ENCODE measurements around the gene CKLF. TPM values are rescaled to one million over a fixed set of nuclear protein-coding genes. Genes with fewer than 3 reads are reported as not detected.

CKLF gene
- 32.9 and 70.3 TPM in 2 replicates for total RNA-seq

GRCh38 chr16:66552286-66553177 is at the start of gene CKLF:
Gene CKLF, plus strand, starts transcription at chr16:66552576. Its CDS starts 140 bp downstream, at chr16:66552716.

GRCh38 chr16:66549284-66550131 is 2.9 kb upstream of the CKLF start, which contains the start of gene TK2:
Gene TK2, minus strand, starts transcription at chr16:66550122. Its CDS starts 61 bp downstream, at chr16:66550061.

GRCh38 chr16:66566051-66566901 is 13.9 kb downstream of the CKLF start, which contains the start of gene CMTM1:
Gene CMTM1, plus strand, starts transcription at chr16:66566439. Its CDS starts 75 bp downstream, at chr16:66566514.

GRCh38 chr16:66578651-66579531 is 26.5 kb downstream of the CKLF start, which contains the start of gene CMTM2:
Gene CMTM2, plus strand, starts transcription at chr16:66579463. Its CDS starts 145 bp downstream, at chr16:66579608.

GRCh38 chr16:66604376-66605176 is 52.2 kb downstream of the CKLF start, which contains the start of gene CMTM3:
Gene CMTM3, plus strand, starts transcription at chr16:66604704. Its CDS starts 102 bp downstream, at chr16:66604806.

Small RNAs within 50 kb of the gene (small RNA-seq; reads per million reads assigned to genes)
- not detected for gene CKLF-CMTM1

Other genes with a start within 250 kb of the CKLF start
- not detected in 2 replicates for gene CDH5, start 185.9 kb upstream of the CKLF start, total RNA-seq
- gene BEAN1, start 125.3 kb upstream of the CKLF start, total RNA-seq: 13.2 and 34.5 TPM in 2 replicates
- gene TK2, start 2.5 kb upstream of the CKLF start, total RNA-seq: 23.1 and 37.3 TPM in 2 replicates
- gene CMTM1, start 13.9 kb downstream of the CKLF start, total RNA-seq: 2.1 and 6.7 TPM in 2 replicates
- gene CMTM2, start 26.9 kb downstream of the CKLF start, total RNA-seq: not detected in 2 replicates
- gene CMTM3, start 52.1 kb downstream of the CKLF start, total RNA-seq: 36.0 and 48.7 TPM in 2 replicates
- 9.8 and 17.1 TPM in 2 replicates for gene CMTM4, start 144.2 kb downstream of the CKLF start, total RNA-seq
- gene DYNC1LI2, start 199.0 kb downstream of the CKLF start, total RNA-seq: 127 and 164 TPM in 2 replicates
- gene TERB1, start 249.0 kb downstream of the CKLF start, total RNA-seq: 0.79 TPM in 1 of 2 replicates, not detected in the other

All from placental epithelial cell (primary cell).